Uterus (tissue), 2 donors: ENCODE measurements around the gene C19orf38.
"Not testable (repeated sequence)": the region's sequence is repeated elsewhere in the genome, so short reads cannot be mapped to it uniquely, and the experiment has no call there.

ENCODE experiments used
- POLR2A ChIP-seq, 2 donors: fragments of 450-650 bp; IDR thresholded peaks; one replicate each; pipeline ENCODE4 v1.6.1; 2016; ENCODE audit warnings: antibody characterized with exemption in 2 of 2, mild to moderate bottlenecking in 1 of 2, moderate library complexity in 1 of 2
- TF ChIP-seq, protein P1 (sequence below), 4 experiments: fragments of 200-600 bp in 2 of 4; fragments of 450-650 bp in 2 of 4; sonication (generic) in 2 of 4; IDR thresholded peaks; one replicate each; pipeline ENCODE4 v1.5.1; 2016 to 2019; ENCODE audit warnings: antibody characterized with exemption in 4 of 4, mild to moderate bottlenecking in 2 of 4, moderate library complexity in 1 of 4

GRCh38 chr19:10869872-10870311 lies 21.7 kb downstream of the C19orf38 start:
- TF ChIP-seq, protein P1, sequence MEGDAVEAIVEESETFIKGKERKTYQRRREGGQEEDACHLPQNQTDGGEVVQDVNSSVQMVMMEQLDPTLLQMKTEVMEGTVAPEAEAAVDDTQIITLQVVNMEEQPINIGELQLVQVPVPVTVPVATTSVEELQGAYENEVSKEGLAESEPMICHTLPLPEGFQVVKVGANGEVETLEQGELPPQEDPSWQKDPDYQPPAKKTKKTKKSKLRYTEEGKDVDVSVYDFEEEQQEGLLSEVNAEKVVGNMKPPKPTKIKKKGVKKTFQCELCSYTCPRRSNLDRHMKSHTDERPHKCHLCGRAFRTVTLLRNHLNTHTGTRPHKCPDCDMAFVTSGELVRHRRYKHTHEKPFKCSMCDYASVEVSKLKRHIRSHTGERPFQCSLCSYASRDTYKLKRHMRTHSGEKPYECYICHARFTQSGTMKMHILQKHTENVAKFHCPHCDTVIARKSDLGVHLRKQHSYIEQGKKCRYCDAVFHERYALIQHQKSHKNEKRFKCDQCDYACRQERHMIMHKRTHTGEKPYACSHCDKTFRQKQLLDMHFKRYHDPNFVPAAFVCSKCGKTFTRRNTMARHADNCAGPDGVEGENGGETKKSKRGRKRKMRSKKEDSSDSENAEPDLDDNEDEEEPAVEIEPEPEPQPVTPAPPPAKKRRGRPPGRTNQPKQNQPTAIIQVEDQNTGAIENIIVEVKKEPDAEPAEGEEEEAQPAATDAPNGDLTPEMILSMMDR (IDR thresholded peaks at IDR 0.05): not testable (repeated sequence)
- TF ChIP-seq POLR2A (IDR thresholded peaks at IDR 0.05): not testable (repeated sequence)
